GM12891 (cell line): Measurements from ENCODE around the gene DHX58.

Experiments
- PAX5 ChIP-seq: IDR thresholded peaks from 2 replicates; pipeline ENCODE4 v1.6.1; 2011; ENCODE audit warnings: low read length, moderate library complexity, mild to moderate bottlenecking; ENCODE audit not compliant: insufficient read depth, severe bottlenecking
- POLR2A ChIP-seq: IDR thresholded peaks from 2 replicates; pipeline ENCODE4 v1.6.1; 2011; ENCODE audit warnings: low read depth, low read length, control low read depth
- POLR2AphosphoS5 ChIP-seq: IDR thresholded peaks from 2 replicates; pipeline ENCODE4 v1.6.1; 2011; ENCODE audit warnings: low read depth, low read length, control low read depth
- SPI1 ChIP-seq: IDR thresholded peaks from 2 replicates; pipeline ENCODE4 v1.6.1; 2011; ENCODE audit warnings: low read depth, low read length, control low read depth

DNA sequence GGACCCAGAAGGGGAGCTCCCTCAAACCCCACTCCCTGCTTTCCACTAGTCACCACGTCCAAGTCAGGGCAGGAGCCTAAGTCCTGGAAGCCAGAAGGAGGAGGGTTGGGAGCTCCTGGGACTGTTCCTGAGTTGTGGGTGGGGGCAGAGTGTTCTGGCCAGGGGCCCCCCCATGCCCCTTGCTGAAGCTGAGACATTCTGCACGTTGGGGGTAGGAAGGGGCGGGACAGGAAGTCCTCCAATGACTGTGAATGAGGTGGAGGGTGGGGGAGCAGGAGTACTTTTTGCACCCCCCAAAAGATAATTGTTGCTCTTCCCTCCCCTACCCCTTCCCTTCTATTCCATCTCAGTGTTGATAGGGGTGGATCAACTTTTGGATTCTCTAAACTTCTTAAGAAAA, 40.7 kb downstream of the DHX58 start:
- TF ChIP-seq POLR2A (no peak), POLR2AphosphoS5 (no peak), SPI1 (no peak), PAX5 (no peak)
